Forelimb muscle (tissue), 1 donor: ENCODE measurements around the gene GRM7. TPM values are rescaled to one million over a fixed set of nuclear protein-coding genes. Genes with fewer than 3 reads are reported as not detected.
A peak's percentile ranks its signal among the peaks of the same experiment; 100 is the strongest.

Experiments used
- DNase-seq: peaks from one replicate; pipeline ENCODE4 v3.0.0-alpha.2; 2013; ENCODE audit warnings: low read depth
- polyA plus RNA-seq: library from polyadenylated mRNA; unstranded; fragments of 120-200 nt; gene quantifications from one replicate; pipeline ENCODE4 v1.2.1, GENCODE V29; 2013; ENCODE audit not compliant: insufficient read length

Gene GRM7
- polyA plus RNA-seq, 1 donor, result not detected

GRCh38 chr3:7710284-7710683, 849.4 kb downstream of the GRM7 start:
- DNase-seq, result no peak

DNA sequence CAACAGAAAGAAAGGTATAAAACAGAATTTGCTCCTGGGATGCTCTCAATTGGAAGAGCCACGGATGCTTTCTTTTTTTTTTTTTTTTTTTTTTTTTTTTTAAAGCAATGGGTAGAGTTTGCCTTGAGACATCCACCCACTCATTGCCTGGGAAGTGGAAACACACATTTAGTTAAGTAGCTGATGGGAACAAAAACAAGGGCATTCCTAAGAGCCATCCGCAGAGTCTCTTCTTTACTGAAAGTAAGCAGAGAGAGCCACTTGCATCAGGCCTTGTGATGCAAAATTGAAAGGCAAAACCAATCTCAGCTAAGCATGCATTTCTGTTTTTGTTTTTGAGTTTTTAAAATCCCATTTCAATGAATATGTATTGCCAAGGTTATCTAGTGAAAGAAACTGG, 852.8 kb downstream of the GRM7 start:
- DNase-seq, result no peak

DNA sequence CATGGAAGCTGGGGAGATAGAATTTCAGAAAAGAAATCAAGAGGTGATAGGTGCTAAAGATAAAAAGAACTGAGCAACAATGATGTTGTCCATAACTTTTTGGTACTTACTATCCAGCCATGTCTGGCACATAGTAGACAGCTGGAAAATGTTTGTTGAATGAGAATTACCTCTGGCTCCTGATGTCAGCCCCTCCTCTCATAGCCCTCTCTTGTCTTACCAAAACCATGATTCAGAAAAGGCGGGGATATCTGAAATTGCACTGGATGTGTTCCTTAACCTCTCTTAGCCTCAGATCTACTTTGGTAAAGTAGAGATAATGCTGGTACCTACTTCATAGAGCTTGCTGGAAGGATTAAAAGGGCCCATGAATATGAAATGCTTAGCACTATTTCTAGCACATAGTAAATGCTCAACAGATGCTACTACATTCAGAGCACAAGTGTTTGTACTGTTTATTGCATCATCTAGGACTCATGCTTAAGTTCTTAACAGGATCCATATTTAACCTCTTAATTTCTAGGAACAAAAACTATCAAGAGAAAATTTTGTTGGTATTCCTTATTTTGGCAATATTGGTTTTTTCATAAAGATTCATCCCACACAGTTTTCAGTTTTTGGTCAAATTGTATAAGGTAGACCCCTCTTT, 859.9 kb downstream of the GRM7 start:
- no peak for DNase-seq

DNA sequence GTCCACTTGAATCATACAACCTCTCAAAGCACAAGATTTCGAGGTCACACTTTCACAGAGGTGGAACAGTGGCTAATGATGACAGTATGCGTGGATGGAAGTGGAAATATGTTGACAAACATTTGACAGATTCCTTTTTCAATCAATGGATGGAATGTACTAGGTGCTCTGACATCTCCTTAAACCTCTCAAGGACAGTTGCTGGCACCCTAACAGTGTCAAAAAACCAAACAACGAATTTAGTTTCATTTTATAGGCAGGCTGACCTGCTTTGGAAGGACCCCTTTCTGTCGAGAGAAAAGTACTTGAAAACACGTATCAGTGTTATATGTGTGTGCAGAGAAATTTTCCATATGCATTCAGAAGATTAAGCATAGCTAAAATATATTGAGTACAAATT, 861.0 kb downstream of the GRM7 start:
- DNase-seq, result no peak

DNA sequence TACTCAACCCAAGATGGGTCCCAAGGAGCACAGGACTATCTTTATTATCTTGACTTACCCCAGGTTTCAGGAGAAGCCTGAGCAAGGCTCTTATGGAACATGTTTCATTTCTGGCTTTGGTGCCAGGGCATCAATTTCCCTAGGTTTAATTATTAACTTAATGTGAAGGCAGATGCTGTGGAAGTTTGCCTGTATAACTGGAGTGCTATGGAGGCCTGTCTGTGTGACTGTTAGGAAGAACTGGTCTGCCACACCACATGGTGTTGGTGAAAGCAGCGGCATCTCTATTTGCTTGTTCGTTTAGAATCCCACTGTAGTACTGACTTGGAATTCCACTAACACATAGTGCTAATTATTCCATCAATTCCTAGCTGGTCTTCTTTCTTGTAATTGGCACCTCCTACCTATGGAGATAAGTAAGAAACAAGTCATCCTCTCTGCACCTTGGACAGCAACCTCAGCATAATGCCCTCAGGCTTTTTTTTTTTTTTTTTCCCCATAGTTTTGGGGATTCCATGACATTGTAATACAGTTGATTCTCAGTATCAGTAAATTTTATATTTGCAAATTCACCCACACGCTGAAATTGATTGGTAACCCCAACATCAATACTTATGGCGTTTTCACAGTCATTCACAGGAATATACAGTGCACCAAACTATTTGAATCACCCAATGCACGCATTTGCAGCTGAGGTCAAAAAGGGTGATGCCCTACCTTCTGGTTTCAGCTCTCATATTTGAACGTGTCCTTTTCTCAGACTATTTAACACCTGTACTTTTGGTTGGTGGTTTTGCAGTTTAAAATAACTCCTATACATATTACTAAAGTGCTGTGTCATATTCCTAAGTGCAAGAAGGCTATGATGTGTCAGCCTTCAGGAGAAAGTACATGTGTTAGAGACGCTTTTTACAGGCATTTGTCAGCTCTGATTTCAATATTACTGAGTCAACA, 867.9 kb downstream of the GRM7 start:
- no peak for DNase-seq

- DNase-seq, result no peak
Measured at GRCh38 chr3:7733933-7734332, 873.0 kb downstream of the GRM7 start.

GRCh38 chr3:7734456-7734855, 873.5 kb downstream of the GRM7 start:
- DNase-seq, result no peak

- no peak for DNase-seq
Measured at GRCh38 chr3:7737263-7737662, 876.3 kb downstream of the GRM7 start.

GRCh38 chr3:7739754-7740153, 878.8 kb downstream of the GRM7 start:
- no peak for DNase-seq

GRCh38 chr3:7740458-7740857, 879.5 kb downstream of the GRM7 start:
- no peak for DNase-seq

DNA sequence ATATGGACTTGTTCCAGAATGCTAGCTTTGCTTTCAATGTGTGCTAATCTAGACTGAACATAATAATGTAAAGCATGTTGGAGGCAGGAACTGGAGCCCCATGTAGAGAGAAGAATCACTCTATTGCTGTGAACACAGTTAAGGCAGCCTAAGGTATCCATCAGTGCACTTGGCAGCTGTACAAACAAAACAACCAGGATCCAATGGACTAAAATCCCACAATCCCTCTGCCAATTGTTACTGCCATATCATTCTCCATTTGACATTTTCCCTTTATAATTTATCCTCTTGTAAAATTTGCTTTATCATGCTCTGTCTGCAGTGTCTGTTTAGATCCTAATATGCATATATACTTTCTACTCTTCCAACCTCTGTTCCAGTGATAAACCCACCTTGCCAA, 883.9 kb downstream of the GRM7 start:
- DNase-seq, result no peak

GRCh38 chr3:7745711-7746110, 884.8 kb downstream of the GRM7 start:
- no peak for DNase-seq

DNA sequence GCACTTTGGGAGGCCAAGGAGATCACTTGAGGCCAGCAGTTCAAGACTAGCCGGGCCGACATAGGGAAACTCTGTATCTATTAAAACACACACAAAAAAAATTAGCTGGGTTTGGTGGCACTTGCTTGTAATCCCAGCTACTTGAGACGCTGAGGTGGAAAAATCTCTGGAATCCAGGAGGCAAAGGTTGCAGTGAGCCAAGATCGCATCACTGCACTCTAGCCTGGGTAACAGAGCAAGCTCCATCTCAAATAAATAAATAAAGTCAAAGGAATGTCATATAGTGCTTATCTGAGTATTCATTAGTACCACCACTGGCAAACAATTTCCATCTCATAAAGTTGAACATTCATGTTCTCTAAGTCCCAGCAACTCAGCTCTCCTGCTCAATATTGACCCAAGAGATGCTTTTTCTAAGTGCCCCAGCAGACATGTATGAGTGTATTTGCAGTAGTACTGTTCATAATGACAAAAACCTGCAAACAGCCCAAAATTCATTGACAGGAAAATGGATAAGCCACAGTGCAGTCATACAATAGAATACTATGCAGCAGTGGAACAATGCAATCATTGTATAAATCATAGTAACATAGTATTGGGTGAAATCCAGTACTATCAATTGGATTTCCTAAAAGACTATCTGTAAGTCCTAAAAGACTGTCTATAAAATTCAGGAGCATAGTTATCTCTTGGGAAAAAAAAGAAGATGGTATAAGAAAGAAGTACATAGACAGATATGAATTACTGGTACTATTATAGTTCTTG, 889.2 kb downstream of the GRM7 start:
- no peak for DNase-seq

DNA sequence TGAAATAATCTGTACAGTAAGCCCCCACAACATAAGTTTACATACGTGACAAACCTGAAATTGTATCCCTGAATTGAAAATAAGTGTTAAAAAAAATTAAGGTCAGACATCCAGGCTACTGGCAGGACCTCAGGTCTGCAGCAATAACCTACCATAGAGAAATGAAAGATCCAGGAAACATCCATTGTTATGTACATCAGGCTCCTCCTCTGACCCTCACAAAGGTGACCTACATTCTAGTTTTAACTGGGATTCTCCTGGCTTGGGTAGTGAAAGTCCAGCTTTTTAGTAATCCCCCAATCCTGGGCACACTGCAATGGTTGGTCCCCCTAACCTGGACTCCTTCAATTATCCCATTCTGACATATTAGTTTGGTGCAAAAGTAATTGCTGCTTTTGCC, 891.1 kb downstream of the GRM7 start:
- no peak for DNase-seq

DNA sequence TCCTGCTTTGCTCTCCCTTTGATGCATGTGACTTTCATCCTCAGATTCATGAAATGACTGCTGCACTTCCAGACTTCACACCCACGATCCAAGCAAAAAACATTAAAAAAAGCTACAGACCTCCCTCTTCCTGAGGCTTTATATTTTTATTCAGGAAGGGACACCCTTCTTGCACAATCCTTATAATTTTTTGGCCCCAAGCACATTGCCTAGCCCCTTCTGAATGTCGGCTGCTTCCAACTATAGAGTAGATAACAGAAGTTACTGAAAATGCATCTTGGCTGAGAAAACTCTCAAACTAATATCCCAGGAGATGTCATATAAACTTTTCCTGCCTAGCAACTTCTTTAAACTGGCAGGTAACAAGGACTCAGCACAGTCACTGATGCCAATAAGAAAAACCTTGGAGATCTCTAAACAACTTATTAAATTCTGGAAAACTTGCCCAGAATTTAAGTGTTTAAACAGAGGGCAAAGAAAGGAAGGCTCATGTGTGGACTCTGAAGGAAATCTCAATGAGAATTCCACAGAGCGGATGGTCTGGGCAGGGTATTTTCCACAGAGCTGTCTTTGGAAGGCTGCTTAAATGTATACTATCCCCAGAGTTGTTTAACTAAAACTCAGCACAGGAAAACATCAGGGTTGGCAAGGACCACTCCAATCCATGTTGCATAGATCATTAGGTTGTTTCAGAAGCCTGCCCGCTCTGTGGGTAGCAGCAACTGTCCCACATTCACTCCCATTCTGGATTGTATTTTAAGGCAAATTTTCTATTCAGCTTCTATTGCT, 893.9 kb downstream of the GRM7 start:
- DNase-seq, result peak; percentile 9

- DNase-seq, result no peak
Measured at GRCh38 chr3:7759630-7760029, 898.7 kb downstream of the GRM7 start.

- DNase-seq, result no peak
Measured at GRCh38 chr3:7760718-7761117, 899.8 kb downstream of the GRM7 start.

DNA sequence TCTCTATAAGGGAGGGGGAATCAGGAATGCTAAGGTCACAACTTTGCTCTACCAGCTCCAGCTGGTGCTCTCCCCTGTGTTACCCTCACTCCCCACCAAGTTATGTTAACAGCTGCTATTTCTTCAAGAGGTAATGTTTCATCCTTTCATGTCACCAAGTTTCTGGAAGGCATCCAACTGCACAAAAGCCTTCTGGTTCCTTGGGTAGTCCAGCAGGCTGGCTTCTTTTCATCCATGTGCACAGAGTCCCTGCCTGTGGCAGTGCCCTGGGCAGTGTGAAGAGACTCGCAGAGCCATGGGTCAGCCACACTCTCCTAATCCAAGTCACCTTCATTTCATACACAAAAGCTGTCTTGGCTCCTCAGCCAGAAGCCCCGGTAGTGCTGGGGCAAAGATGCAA, 903.2 kb downstream of the GRM7 start:
- DNase-seq, result no peak

GRCh38 chr3:7766530-7766929, 905.6 kb downstream of the GRM7 start:
- DNase-seq, result no peak

GRCh38 chr3:7779331-7779730, 918.4 kb downstream of the GRM7 start:
- DNase-seq, result no peak

- no peak for DNase-seq
Measured at GRCh38 chr3:7781395-7781794, 920.5 kb downstream of the GRM7 start.
